ENCODE measurements around the gene JAM2.

JAM2 gene

DNA sequence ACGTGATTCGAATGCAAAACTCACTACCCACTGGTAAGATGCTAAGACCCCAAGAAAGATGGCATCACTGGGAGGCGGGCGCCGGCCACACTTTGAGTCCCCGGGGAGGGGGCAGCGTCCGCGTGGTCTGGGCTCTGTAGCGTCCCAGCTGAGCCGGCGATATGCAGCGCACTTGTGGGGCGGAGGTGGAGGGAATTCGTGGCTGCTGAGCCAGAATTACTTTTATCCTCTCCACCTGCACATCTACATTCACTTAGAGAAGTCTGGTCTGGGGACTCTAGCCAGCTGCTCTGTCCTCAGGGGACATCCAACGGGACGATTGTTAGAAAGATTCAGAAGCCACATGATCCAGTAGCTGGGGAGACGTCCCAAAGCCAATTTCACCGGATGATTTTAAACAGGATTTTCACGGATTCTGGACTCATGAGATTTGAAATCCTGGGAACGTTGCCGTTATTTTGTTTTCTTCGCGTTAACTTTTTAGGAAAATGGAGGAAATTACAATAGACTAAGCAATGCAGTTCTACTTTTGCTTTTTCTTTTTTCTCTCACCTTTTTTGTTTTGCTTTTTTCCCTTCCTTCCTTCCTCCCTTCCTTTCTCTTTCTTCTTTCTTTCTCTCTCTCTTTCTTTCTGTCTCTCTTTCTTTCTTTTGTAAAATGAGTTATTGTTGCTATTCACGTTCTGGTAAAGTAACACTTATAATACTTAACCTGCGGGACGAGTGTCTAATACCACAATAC lies 1.3 kb downstream of the JAM2 start:
- H3K9me3 ChIP-seq (ENCODE audit: low read length): no peaks in the 10 kb centered on the region
- no peak overlapping the region; the same call in 1 of the 2 replicates for H3K9ac ChIP-seq (ENCODE audit: low read length)
- no peaks in the 10 kb centered on the region for H4K20me1 ChIP-seq (ENCODE audit: insufficient read depth, low read length)
- peaks cover 18% of the 10 kb centered on the region for H3K4me1 ChIP-seq (ENCODE audit: insufficient read depth, low read length, severe bottlenecking)
- no peaks in the 10 kb centered on the region; the same call in 1 of the 2 replicates for H3K27me3 ChIP-seq (ENCODE audit: insufficient read depth, low read length)
- no peak overlapping the region for H2AFZ ChIP-seq (ENCODE audit: low read length)
- TF ChIP-seq EZH2 (IDR thresholded peaks at IDR 0.05; ENCODE audit: borderline replicate concordance, low read length): no peak
- TF ChIP-seq, protein P1, sequence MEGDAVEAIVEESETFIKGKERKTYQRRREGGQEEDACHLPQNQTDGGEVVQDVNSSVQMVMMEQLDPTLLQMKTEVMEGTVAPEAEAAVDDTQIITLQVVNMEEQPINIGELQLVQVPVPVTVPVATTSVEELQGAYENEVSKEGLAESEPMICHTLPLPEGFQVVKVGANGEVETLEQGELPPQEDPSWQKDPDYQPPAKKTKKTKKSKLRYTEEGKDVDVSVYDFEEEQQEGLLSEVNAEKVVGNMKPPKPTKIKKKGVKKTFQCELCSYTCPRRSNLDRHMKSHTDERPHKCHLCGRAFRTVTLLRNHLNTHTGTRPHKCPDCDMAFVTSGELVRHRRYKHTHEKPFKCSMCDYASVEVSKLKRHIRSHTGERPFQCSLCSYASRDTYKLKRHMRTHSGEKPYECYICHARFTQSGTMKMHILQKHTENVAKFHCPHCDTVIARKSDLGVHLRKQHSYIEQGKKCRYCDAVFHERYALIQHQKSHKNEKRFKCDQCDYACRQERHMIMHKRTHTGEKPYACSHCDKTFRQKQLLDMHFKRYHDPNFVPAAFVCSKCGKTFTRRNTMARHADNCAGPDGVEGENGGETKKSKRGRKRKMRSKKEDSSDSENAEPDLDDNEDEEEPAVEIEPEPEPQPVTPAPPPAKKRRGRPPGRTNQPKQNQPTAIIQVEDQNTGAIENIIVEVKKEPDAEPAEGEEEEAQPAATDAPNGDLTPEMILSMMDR (IDR thresholded peaks at IDR 0.05; ENCODE audit: low read length): no peak
- H3K79me2 ChIP-seq (ENCODE audit: insufficient read depth, low read length): no peaks in the 10 kb centered on the region
- no peaks in the 10 kb centered on the region for H3K9me2 ChIP-seq (ENCODE audit: low read depth, low read length)
- H3K27ac ChIP-seq (ENCODE audit: low read depth, low read length, poor library complexity, severe bottlenecking): no peak overlapping the region
- peak overlapping the region; percentile 88 for H3K4me2 ChIP-seq (ENCODE audit: low read length)
- H3F3A ChIP-seq (ENCODE audit: insufficient read depth, low read length): no peaks in the 10 kb centered on the region
- no peaks in the 10 kb centered on the region for H3K36me3 ChIP-seq (ENCODE audit: insufficient read depth, low read length)
- H3K4me3 ChIP-seq (ENCODE audit: low read depth, low read length, poor library complexity, severe bottlenecking): peak overlapping the region; percentile 60

DNA sequence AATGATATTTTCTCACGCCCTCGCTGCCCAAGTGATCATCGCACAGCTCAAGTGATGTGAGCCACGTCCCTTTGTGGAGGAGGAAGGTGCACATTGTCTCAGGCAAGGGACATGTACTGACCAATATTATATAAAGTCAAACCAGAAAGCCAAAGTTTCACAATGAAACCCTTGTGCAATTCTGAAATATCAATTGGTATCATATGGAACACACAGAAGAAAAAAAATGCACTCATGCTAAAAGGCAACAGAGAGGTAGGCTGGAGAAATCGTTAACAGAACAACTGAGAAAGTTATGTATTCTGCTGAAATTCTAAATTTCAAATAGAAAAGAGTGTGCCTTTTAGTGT lies 1.9 kb downstream of the JAM2 start:
- no peak overlapping the region for H3K4me2 ChIP-seq (ENCODE audit: low read length)
- H3K4me1 ChIP-seq (ENCODE audit: insufficient read depth, low read length, severe bottlenecking): peaks cover 18% of the 10 kb centered on the region
- H3K9me3 ChIP-seq (ENCODE audit: low read length): no peaks in the 10 kb centered on the region
- TF ChIP-seq, protein P1 (IDR thresholded peaks at IDR 0.05; ENCODE audit: low read length): no peak
- TF ChIP-seq EZH2 (IDR thresholded peaks at IDR 0.05; ENCODE audit: borderline replicate concordance, low read length): no peak
- H3K36me3 ChIP-seq (ENCODE audit: insufficient read depth, low read length): no peaks in the 10 kb centered on the region
- no peaks in the 10 kb centered on the region; the same call in 1 of the 2 replicates for H3K27me3 ChIP-seq (ENCODE audit: insufficient read depth, low read length)
- H3K9me2 ChIP-seq (ENCODE audit: low read depth, low read length): no peaks in the 10 kb centered on the region
- no peak overlapping the region for H3K27ac ChIP-seq (ENCODE audit: low read depth, low read length, poor library complexity, severe bottlenecking)
- no peaks in the 10 kb centered on the region for H4K20me1 ChIP-seq (ENCODE audit: insufficient read depth, low read length)
- H3K4me3 ChIP-seq (ENCODE audit: low read depth, low read length, poor library complexity, severe bottlenecking): no peak overlapping the region
- no peaks in the 10 kb centered on the region for H3K79me2 ChIP-seq (ENCODE audit: insufficient read depth, low read length)
- no peak overlapping the region for H3K9ac ChIP-seq (ENCODE audit: low read length)
- no peaks in the 10 kb centered on the region for H3F3A ChIP-seq (ENCODE audit: insufficient read depth, low read length)
- no peak overlapping the region for H2AFZ ChIP-seq (ENCODE audit: low read length)

DNA sequence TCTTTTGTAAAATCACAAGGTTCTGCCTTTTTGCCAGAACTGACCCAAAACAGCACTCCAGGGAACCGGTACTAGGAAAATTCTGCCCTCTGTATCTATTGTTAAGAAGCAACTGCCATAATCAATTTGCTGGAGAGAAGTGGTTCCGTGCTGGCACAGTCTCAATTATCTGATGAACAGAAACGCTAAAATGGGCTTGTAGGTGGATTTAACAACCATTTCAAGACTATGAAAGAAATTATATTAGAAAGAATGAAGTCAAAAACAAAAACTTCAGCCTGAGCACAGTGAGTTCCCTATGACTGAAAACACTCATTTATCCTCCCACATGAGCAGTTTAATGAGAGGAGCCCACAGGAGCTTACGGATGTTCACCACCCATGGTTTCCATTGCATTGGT lies 4.4 kb downstream of the JAM2 start:
- Histone ChIP-seq H3K4me1 (ENCODE audit: insufficient read depth, low read length, severe bottlenecking) (peaks cover 18% of the 10 kb centered on the region), H2AFZ (ENCODE audit: low read length) (no peak overlapping the region), H3K27me3 (ENCODE audit: insufficient read depth, low read length) (no peaks in the 10 kb centered on the region; the same call in 1 of the 2 replicates), H3K9ac (ENCODE audit: low read length) (no peak overlapping the region), H3K4me3 (ENCODE audit: low read depth, low read length, poor library complexity, severe bottlenecking) (no peak overlapping the region), H3K4me2 (ENCODE audit: low read length) (no peak overlapping the region), H3F3A (ENCODE audit: insufficient read depth, low read length) (no peaks in the 10 kb centered on the region), H3K9me3 (ENCODE audit: low read length) (no peaks in the 10 kb centered on the region), H3K9me2 (ENCODE audit: low read depth, low read length) (no peaks in the 10 kb centered on the region), H4K20me1 (ENCODE audit: insufficient read depth, low read length) (no peaks in the 10 kb centered on the region), H3K27ac (ENCODE audit: low read depth, low read length, poor library complexity, severe bottlenecking) (no peak overlapping the region), H3K79me2 (ENCODE audit: insufficient read depth, low read length) (no peaks in the 10 kb centered on the region), H3K36me3 (ENCODE audit: insufficient read depth, low read length) (no peaks in the 10 kb centered on the region)
- no peak for TF ChIP-seq EZH2 (IDR thresholded peaks at IDR 0.05; ENCODE audit: borderline replicate concordance, low read length)
- TF ChIP-seq, protein P1 (IDR thresholded peaks at IDR 0.05; ENCODE audit: low read length): no peak

Measured in OCI-LY1 (cell line).